ENCODE data around the gene DYNLT2B. TPM values are rescaled to one million over a fixed set of nuclear protein-coding genes. Genes with fewer than 3 reads are reported as not detected.

The DYNLT2B gene
- total RNA-seq, 1 experiment from 2014 or later: 41.4 TPM

- Histone ChIP-seq H3K4me3 (ENCODE audit: low read depth in 2 of 2, low read length in 2 of 2) (no peak overlapping the region), H3K27ac (ENCODE audit: low read length) (no peak overlapping the region), H3K27me3 (ENCODE audit: control insufficient read depth, insufficient read depth, low read length) (no peaks in the 10 kb centered on the region), H3K36me3 (ENCODE audit: control insufficient read depth, insufficient read depth, low read length) (peaks cover 2% of the 10 kb centered on the region), H3K9me3 (ENCODE audit: control insufficient read depth, insufficient read depth, low read depth, low read length) (no peaks in the 10 kb centered on the region), H3K4me1 (ENCODE audit: control insufficient read depth, insufficient read depth, low read length) (0 out of 2 replicates have a peak, but pooled peaks cover 2% of the 10 kb centered on the region)
- no TSS peak for BruUV-seq (replicated peaks)
- DNase-seq (ENCODE audit: low read depth, low spot score) (no peak), ATAC-seq (no peak)
- CTCF ChIA-PET: no interaction called here
- no peak for TF ChIP-seq POLR2AphosphoS5 (IDR thresholded peaks at IDR 0.05; ENCODE audit: low read depth, low read length)
- TF ChIP-seq REST (IDR thresholded peaks at IDR 0.05; ENCODE audit: insufficient read depth in 1 of 2, low read depth in 2 of 2, low read length in 1 of 2): no peak
- TF ChIP-seq CTCF (IDR thresholded peaks at IDR 0.05): no peak
- TF ChIP-seq SIN3A (IDR thresholded peaks at IDR 0.05; ENCODE audit: borderline replicate concordance, insufficient read depth, low read depth, low read length): no peak
- no peak for TF ChIP-seq TCF7L2 (IDR thresholded peaks at IDR 0.05; ENCODE audit: low read depth, low read length)
- POLR2A ChIA-PET: interaction anchor here (0.5 kb wide), 1 partner anchor 11 kb away, joined by 12 read pairs; no protein-coding TSS in a partner anchor
- in situ Hi-C loops (cut with HindIII; ENCODE audit: low pct_unique_long_range_greater_than_20kb, low sequenced_read_pairs): no loop called here
- intact Hi-C loops (cut with micrococcal nuclease; ENCODE audit: unreplicated experiment): no loop called here
Measured at GRCh38 chr3:196350067-196350466, 32.0 kb upstream of the DYNLT2B start.

- no peaks in the 10 kb centered on the region for H3K9me3 ChIP-seq (ENCODE audit: control insufficient read depth, insufficient read depth, low read depth, low read length)
- H3K4me1 ChIP-seq (ENCODE audit: control insufficient read depth, insufficient read depth, low read length): 0 out of 2 replicates have a peak, but pooled peaks cover 2% of the 10 kb centered on the region
- no peak overlapping the region for H3K4me3 ChIP-seq (ENCODE audit: low read depth in 2 of 2, low read length in 2 of 2)
- H3K36me3 ChIP-seq (ENCODE audit: control insufficient read depth, insufficient read depth, low read length): peaks cover 2% of the 10 kb centered on the region; the same call in 1 of the 2 replicates
- intact Hi-C loops (cut with micrococcal nuclease; ENCODE audit: unreplicated experiment) (no loop called here), in situ Hi-C loops (cut with HindIII; ENCODE audit: low pct_unique_long_range_greater_than_20kb, low sequenced_read_pairs) (no loop called here)
- TF ChIP-seq CTCF (IDR thresholded peaks at IDR 0.05) (no peak), TCF7L2 (IDR thresholded peaks at IDR 0.05; ENCODE audit: low read depth, low read length) (no peak), REST (IDR thresholded peaks at IDR 0.05; ENCODE audit: insufficient read depth in 1 of 2, low read depth in 2 of 2, low read length in 1 of 2) (no peak), POLR2AphosphoS5 (IDR thresholded peaks at IDR 0.05; ENCODE audit: low read depth, low read length) (no peak), SIN3A (IDR thresholded peaks at IDR 0.05; ENCODE audit: borderline replicate concordance, insufficient read depth, low read depth, low read length) (no peak)
- ChIA-PET CTCF (no interaction called here), POLR2A (no interaction called here)
- ATAC-seq: no peak
- H3K27ac ChIP-seq (ENCODE audit: low read length): no peak overlapping the region
- DNase-seq (ENCODE audit: low read depth, low spot score): no peak
- no TSS peak for BruUV-seq (replicated peaks)
- no peaks in the 10 kb centered on the region for H3K27me3 ChIP-seq (ENCODE audit: control insufficient read depth, insufficient read depth, low read length)
Measured at GRCh38 chr3:196348698-196349097, 30.7 kb upstream of the DYNLT2B start.
